Loucy (cell line): ENCODE results near the gene UBN1.

Source experiments
- EZH2phosphoT487 ChIP-seq: fragments of 200-600 bp; IDR thresholded peaks from 2 replicates; pipeline ENCODE4 v1.6.1; 2018; ENCODE audit warnings: antibody characterized with exemption, mild to moderate bottlenecking, moderate library complexity, borderline replicate concordance
- TF ChIP-seq, protein P1 (sequence below): fragments of 200-600 bp; sonication (generic); conservative IDR thresholded peaks from 2 replicates; pipeline ENCODE4 v1.5.1; 2014; ENCODE audit warnings: mild to moderate bottlenecking, antibody characterized with exemption, low read length

DNA sequence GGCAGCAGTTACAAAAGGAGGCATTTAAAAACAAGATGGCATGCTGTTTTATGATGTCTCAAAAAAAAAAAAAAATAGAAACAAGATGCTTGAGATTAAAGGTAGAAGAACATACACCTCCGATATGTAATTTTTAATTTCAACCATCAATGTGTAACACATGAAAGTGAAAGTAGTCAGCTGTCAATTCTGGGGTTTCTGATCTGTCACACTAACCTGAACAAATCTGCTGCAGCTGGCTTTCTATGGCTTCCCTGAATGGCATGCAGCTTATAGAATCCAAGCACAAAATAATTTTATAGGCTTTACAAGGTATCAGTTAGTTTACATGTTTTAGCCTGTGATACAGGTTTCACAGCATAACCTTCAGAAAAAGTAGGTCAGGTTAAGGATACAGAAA lies 13.7 kb upstream of the UBN1 start:
- TF ChIP-seq, protein P1, sequence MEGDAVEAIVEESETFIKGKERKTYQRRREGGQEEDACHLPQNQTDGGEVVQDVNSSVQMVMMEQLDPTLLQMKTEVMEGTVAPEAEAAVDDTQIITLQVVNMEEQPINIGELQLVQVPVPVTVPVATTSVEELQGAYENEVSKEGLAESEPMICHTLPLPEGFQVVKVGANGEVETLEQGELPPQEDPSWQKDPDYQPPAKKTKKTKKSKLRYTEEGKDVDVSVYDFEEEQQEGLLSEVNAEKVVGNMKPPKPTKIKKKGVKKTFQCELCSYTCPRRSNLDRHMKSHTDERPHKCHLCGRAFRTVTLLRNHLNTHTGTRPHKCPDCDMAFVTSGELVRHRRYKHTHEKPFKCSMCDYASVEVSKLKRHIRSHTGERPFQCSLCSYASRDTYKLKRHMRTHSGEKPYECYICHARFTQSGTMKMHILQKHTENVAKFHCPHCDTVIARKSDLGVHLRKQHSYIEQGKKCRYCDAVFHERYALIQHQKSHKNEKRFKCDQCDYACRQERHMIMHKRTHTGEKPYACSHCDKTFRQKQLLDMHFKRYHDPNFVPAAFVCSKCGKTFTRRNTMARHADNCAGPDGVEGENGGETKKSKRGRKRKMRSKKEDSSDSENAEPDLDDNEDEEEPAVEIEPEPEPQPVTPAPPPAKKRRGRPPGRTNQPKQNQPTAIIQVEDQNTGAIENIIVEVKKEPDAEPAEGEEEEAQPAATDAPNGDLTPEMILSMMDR = no peak
- TF ChIP-seq EZH2phosphoT487 = no peak
